Measurements from ENCODE around the gene FOXK2. TPM values are rescaled to one million over a fixed set of nuclear protein-coding genes. Genes with fewer than 3 reads are reported as not detected.

FOXK2 gene
- total RNA-seq, 1 donor from 2014 or later = 95.2 TPM

- H3K27me3 Mint-ChIP-seq (ENCODE audit: low read depth) = no peaks in the 10 kb centered on the region
- no peaks in the 10 kb centered on the region for H3K9me3 Mint-ChIP-seq
- no peak for DNase-seq (ENCODE audit: low spot score)
- H3K4me3 Mint-ChIP-seq (ENCODE audit: low read depth) = no peak overlapping the region
- peaks cover 61% of the 10 kb centered on the region for H3K36me3 Mint-ChIP-seq (ENCODE audit: low read depth)
- intact Hi-C loops (cut with micrococcal nuclease) = no loop called here
- H3K27ac Mint-ChIP-seq = no peak overlapping the region
- peaks cover 7% of the 10 kb centered on the region for H3K4me1 Mint-ChIP-seq (ENCODE audit: low read depth)
These were observed 124.6 kb downstream of the FOXK2 start for GRCh38 chr17:82644148-82644547.

DNA sequence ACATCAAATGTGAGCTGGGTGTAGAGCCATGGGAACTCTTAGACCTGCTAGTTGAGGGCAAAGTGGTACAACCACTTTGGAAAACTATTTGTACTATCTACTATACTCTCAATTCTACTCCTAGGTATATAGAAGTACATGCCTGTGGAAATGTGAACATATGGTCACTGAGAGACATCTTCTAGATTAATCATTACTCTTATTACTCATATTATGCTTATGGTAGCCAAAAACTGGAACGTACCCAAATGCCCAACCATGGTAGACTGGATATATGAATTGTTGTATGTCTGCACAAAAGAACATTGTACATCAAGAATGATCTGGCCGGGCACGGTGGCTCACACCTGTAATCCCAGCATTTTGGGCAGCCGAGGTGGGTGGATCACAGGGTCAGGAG, 126.0 kb downstream of the FOXK2 start:
- H3K36me3 Mint-ChIP-seq (ENCODE audit: low read depth) = peaks cover 51% of the 10 kb centered on the region
- intact Hi-C loops (cut with micrococcal nuclease) = loop anchor here (5.0 kb wide), 2 partner anchors 188 to 407 kb away; partner anchors contain the start of gene NARF
- peaks cover 10% of the 10 kb centered on the region for H3K4me1 Mint-ChIP-seq (ENCODE audit: low read depth)
- no peak for DNase-seq (ENCODE audit: low spot score)
- H3K27me3 Mint-ChIP-seq (ENCODE audit: low read depth) = no peaks in the 10 kb centered on the region
- no peaks in the 10 kb centered on the region for H3K9me3 Mint-ChIP-seq
- no peak overlapping the region for H3K27ac Mint-ChIP-seq
- peak overlapping the region; percentile 84 for H3K4me3 Mint-ChIP-seq (ENCODE audit: low read depth)

DNA sequence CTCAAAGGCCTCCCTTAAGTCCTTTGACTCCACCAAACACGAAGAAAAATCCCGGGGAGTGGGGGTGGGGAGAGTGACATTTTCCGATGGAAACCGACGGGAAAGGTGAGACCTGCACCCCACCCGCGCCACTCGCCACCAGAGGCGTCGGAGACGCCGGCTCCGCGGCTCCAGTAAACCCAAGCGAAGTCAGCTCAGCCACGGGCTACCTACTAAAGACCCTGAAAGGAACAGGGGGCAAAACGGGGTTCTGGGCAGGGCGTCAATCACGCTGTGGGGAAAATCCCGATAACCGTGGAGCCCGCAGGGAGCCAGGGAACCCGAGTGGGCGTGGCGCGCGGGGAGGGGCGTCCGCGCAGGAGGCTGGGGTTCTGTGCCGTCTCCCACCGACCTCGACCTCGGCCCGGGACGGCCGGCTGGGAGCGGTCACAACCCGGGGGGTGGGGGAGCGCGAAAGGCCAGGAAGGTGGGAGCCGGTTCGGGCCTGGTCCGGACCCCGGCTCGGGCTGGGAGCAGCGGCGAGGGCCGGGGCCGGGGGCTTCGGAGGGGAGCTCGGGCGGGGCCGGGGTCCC, 128.1 kb downstream of the FOXK2 start:
- peak; percentile 40 for DNase-seq (ENCODE audit: low spot score)
- peaks cover 31% of the 10 kb centered on the region for H3K36me3 Mint-ChIP-seq (ENCODE audit: low read depth)
- H3K27ac Mint-ChIP-seq = peak overlapping the region; percentile 71
- intact Hi-C loops (cut with micrococcal nuclease) = loop anchor here (1.0 to 5.0 kb wide), 4 partner anchors 69 to 405 kb away; partner anchors contain the start of genes FN3KRP, NARF and TBCD
- peak overlapping the region; percentile 84 for H3K4me3 Mint-ChIP-seq (ENCODE audit: low read depth)
- no peaks in the 10 kb centered on the region for H3K9me3 Mint-ChIP-seq
- no peaks in the 10 kb centered on the region for H3K27me3 Mint-ChIP-seq (ENCODE audit: low read depth)
- peaks cover 10% of the 10 kb centered on the region for H3K4me1 Mint-ChIP-seq (ENCODE audit: low read depth)

GRCh38 chr17:82648165-82648668, 128.7 kb downstream of the FOXK2 start, which contains the start of gene WDR45B:
Gene WDR45B, minus strand, starts transcription at chr17:82648444. Its CDS starts 104 bp downstream, at chr17:82648340.
- H3K27ac Mint-ChIP-seq = peak within 1 kb of the TSS; percentile 71
- peaks cover 29% of the 10 kb centered on the region for H3K36me3 Mint-ChIP-seq (ENCODE audit: low read depth)
- intact Hi-C loops (cut with micrococcal nuclease) = loop anchor here (1.0 to 5.0 kb wide), 4 partner anchors 68 to 404 kb away; partner anchors contain the start of genes FN3KRP, NARF and TBCD
- peak within 1 kb of the TSS; percentile 84 for H3K4me3 Mint-ChIP-seq (ENCODE audit: low read depth)
- H3K9me3 Mint-ChIP-seq = no peaks in the 10 kb centered on the region
- peaks cover 10% of the 10 kb centered on the region for H3K4me1 Mint-ChIP-seq (ENCODE audit: low read depth)
- no peaks in the 10 kb centered on the region for H3K27me3 Mint-ChIP-seq (ENCODE audit: low read depth)
- peak; percentile 86 for DNase-seq (ENCODE audit: low spot score)

- Mint-ChIP-seq H3K36me3 (ENCODE audit: low read depth) (peaks cover 24% of the 10 kb centered on the region), H3K9me3 (no peaks in the 10 kb centered on the region), H3K27me3 (ENCODE audit: low read depth) (no peaks in the 10 kb centered on the region), H3K4me3 (ENCODE audit: low read depth) (peak overlapping the region; percentile 52), H3K4me1 (ENCODE audit: low read depth) (peaks cover 10% of the 10 kb centered on the region), H3K27ac (no peak overlapping the region)
- DNase-seq (ENCODE audit: low spot score) = peak; percentile 42
- intact Hi-C loops (cut with micrococcal nuclease) = loop anchor here (1.0 to 5.0 kb wide), 4 partner anchors 67 to 403 kb away; partner anchors contain the start of genes FN3KRP, NARF and TBCD
These were observed 129.3 kb downstream of the FOXK2 start for GRCh38 chr17:82648742-82649331.

- DNase-seq (ENCODE audit: low spot score) = no peak
- Mint-ChIP-seq H3K4me3 (ENCODE audit: low read depth) (peak overlapping the region; percentile 45), H3K36me3 (ENCODE audit: low read depth) (peaks cover 16% of the 10 kb centered on the region), H3K27ac (peak overlapping the region; percentile 34), H3K27me3 (ENCODE audit: low read depth) (no peaks in the 10 kb centered on the region), H3K4me1 (ENCODE audit: low read depth) (peaks cover 10% of the 10 kb centered on the region), H3K9me3 (no peaks in the 10 kb centered on the region)
- intact Hi-C loops (cut with micrococcal nuclease) = loop anchor here (5.0 kb wide), 2 partner anchors 192 to 403 kb away; partner anchors contain the start of gene NARF
These were observed 130.1 kb downstream of the FOXK2 start for GRCh38 chr17:82649501-82650261.

DNA sequence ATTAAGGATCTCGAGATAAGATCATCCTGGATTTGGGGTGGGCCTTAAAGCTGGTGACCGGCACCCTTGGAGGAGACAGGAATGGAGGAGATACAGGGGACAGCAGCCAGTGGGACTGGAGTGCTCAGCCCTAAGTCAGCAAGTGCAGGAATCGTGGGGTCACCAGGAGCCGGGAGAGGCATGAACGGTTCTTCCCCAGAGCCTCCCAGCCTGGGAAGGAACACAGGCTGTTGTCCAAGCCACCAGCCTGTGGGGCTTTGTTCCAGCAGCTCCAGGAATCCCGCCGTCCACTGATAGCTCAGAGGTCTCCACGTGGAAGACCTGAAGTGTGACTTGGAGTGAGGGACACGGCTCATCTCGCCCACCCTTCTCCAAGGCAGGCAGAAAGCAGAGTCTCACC, 131.2 kb downstream of the FOXK2 start:
- DNase-seq (ENCODE audit: low spot score) = no peak
- H3K36me3 Mint-ChIP-seq (ENCODE audit: low read depth) = peaks cover 11% of the 10 kb centered on the region
- H3K27ac Mint-ChIP-seq = no peak overlapping the region
- H3K27me3 Mint-ChIP-seq (ENCODE audit: low read depth) = no peaks in the 10 kb centered on the region
- H3K9me3 Mint-ChIP-seq = no peaks in the 10 kb centered on the region
- intact Hi-C loops (cut with micrococcal nuclease) = no loop called here
- H3K4me3 Mint-ChIP-seq (ENCODE audit: low read depth) = no peak overlapping the region
- peaks cover 10% of the 10 kb centered on the region for H3K4me1 Mint-ChIP-seq (ENCODE audit: low read depth)

GRCh38 chr17:82653651-82654528, 134.4 kb downstream of the FOXK2 start:
- H3K36me3 Mint-ChIP-seq (ENCODE audit: low read depth) = no peaks in the 10 kb centered on the region
- peaks cover 3% of the 10 kb centered on the region for H3K4me1 Mint-ChIP-seq (ENCODE audit: low read depth)
- H3K9me3 Mint-ChIP-seq = no peaks in the 10 kb centered on the region
- intact Hi-C loops (cut with micrococcal nuclease) = no loop called here
- no peak for DNase-seq (ENCODE audit: low spot score)
- H3K27ac Mint-ChIP-seq = no peak overlapping the region
- H3K27me3 Mint-ChIP-seq (ENCODE audit: low read depth) = no peaks in the 10 kb centered on the region
- no peak overlapping the region for H3K4me3 Mint-ChIP-seq (ENCODE audit: low read depth)

Other genes with a start within 250 kb of the FOXK2 start
- 139 and 151 TPM in 2 replicates for gene CSNK1D, start 246.0 kb upstream of the FOXK2 start, total RNA-seq
- 345 and 351 TPM in 2 replicates for gene CD7, start 202.1 kb upstream of the FOXK2 start, total RNA-seq
- 2.7 and 3.7 TPM in 2 replicates for gene SECTM1, start 186.0 kb upstream of the FOXK2 start, total RNA-seq
- gene TEX19, start 160.5 kb upstream of the FOXK2 start, total RNA-seq = not detected in 2 replicates
- 0.18 TPM in 1 of 2 replicates, not detected in the other for gene UTS2R, start 148.0 kb upstream of the FOXK2 start, total RNA-seq
- gene HEXD, start 101.4 kb upstream of the FOXK2 start, total RNA-seq = 36.6 and 36.7 TPM in 2 replicates
- gene OGFOD3, start 101.1 kb upstream of the FOXK2 start, total RNA-seq = 29.1 and 30.5 TPM in 2 replicates
- gene CYBC1, start 69.0 kb upstream of the FOXK2 start, total RNA-seq = 252 and 265 TPM in 2 replicates
- 114 and 123 TPM in 2 replicates for gene NARF, start 61.0 kb upstream of the FOXK2 start, total RNA-seq
- 63.1 and 66.9 TPM in 2 replicates for gene WDR45B, start 128.7 kb downstream of the FOXK2 start, total RNA-seq
- gene RAB40B, start 179.0 kb downstream of the FOXK2 start, total RNA-seq = 4.8 and 5.4 TPM in 2 replicates
- 39.6 and 42.3 TPM in 2 replicates for gene FN3KRP, start 197.0 kb downstream of the FOXK2 start, total RNA-seq
- 3.6 and 4.0 TPM in 2 replicates for gene FN3K, start 215.9 kb downstream of the FOXK2 start, total RNA-seq
- gene TBCD, start 232.3 kb downstream of the FOXK2 start, total RNA-seq = 120 and 125 TPM in 2 replicates